PFSK-1 (cell line): ENCODE measurements around the gene MYH3.

Experiments used
- FOXP2 ChIP-seq: optimal IDR thresholded peaks from 2 replicates; pipeline ENCODE3; 2011; ENCODE audit warnings: borderline replicate concordance, control low read depth, inconsistent platforms; ENCODE audit not compliant: insufficient read depth; ENCODE audit errors: extremely low read length, extremely low read depth
- POLR2AphosphoS5 ChIP-seq: IDR thresholded peaks from 2 replicates; pipeline ENCODE4 v1.6.1; 2012; ENCODE audit warnings: low read depth, mild to moderate bottlenecking, control low read depth, low read length, moderate library complexity
- REST ChIP-seq, 2 experiments: IDR thresholded peaks; 2 replicates each; pipeline versions ENCODE4 v1.6.1 to v1.8.0; 2011 to 2012; ENCODE audit warnings: low read depth in 2 of 2, low read length in 2 of 2, control low read depth in 1 of 2, inconsistent platforms in 1 of 2, mild to moderate bottlenecking in 1 of 2, moderate library complexity in 1 of 2; ENCODE audit not compliant: insufficient read depth in 1 of 2
- SIN3A ChIP-seq: IDR thresholded peaks from 2 replicates; pipeline ENCODE4 v1.6.1; 2012; ENCODE audit warnings: mild to moderate bottlenecking, low read length, moderate library complexity, borderline replicate concordance; ENCODE audit not compliant: insufficient read depth
- TAF1 ChIP-seq: IDR thresholded peaks from 2 replicates; pipeline ENCODE4 v1.6.1; 2012; ENCODE audit warnings: low read length, control low read depth, borderline replicate concordance; ENCODE audit not compliant: insufficient read depth

MYH3 gene

DNA sequence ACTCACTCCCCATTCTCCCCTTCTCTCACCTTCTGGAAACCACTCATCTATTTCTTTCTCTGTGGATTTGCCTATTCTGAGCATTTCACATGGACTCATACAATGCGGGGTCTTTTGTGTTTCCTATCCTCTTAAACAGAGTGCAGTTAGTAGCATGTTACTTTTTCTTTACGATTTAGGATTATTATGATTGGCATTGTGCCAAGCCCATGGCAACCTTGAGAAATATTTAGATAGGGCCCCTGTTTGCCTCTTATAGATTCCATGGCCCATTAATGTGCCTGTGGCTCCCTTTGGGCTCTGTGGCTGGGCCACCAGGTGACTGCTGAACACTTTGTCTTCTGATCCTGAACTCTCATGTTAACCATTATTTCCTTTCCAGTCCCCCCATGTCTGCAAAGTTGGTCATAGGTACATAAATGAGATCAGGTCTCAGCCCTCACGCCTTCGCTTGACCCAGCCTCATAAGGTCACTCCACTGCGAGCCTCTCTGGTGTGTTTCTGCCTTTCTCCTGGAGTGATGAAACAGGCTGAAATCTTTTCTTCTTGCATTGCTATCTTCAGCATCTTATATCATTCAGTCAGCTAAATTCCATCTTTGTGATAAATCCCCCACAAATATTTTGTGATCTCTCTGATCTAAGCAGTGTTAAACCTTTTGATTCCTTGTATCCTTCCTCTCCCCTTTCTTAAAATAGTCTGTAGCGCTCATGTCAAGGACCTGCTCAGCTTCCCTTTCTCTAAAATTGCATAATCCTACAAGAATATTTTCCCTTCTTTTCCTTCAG, 44.0 kb downstream of the MYH3 start:
- TF ChIP-seq POLR2AphosphoS5 (no peak), FOXP2 (no peak), REST (IDR thresholded peaks at IDR 0.05; ENCODE audit: insufficient read depth in 1 of 2, low read depth in 2 of 2, low read length in 2 of 2) (no peak), SIN3A (no peak), TAF1 (no peak)

DNA sequence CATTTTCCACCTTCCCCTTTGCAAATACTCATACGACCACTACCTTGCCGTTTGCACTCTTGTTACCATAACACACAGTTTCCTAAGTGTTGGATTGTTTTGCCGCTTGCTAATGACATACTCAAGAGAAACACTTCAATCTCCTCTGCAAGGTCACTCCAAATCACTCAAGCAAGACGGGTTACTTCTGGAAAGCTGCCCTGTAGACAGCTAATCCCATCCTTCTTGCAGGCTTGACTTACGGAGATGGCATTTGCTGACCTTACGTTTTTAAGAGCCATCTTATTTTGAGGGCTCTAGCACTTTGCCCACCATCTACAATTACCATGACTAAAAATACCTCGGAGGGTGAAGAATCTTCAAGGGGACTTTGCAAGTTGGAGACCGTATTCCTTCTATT, 46.2 kb downstream of the MYH3 start:
- TF ChIP-seq REST (IDR thresholded peaks at IDR 0.05; ENCODE audit: insufficient read depth in 1 of 2, low read depth in 2 of 2, low read length in 2 of 2) = no peak
- TF ChIP-seq POLR2AphosphoS5 = no peak
- no peak for TF ChIP-seq SIN3A
- TF ChIP-seq TAF1 = no peak
- TF ChIP-seq FOXP2 = no peak

GRCh38 chr17:10608244-10608643, 48.9 kb downstream of the MYH3 start:
- TF ChIP-seq FOXP2 (no peak), TAF1 (no peak), REST (IDR thresholded peaks at IDR 0.05; ENCODE audit: insufficient read depth in 1 of 2, low read depth in 2 of 2, low read length in 2 of 2) (no peak), POLR2AphosphoS5 (no peak), SIN3A (no peak)

DNA sequence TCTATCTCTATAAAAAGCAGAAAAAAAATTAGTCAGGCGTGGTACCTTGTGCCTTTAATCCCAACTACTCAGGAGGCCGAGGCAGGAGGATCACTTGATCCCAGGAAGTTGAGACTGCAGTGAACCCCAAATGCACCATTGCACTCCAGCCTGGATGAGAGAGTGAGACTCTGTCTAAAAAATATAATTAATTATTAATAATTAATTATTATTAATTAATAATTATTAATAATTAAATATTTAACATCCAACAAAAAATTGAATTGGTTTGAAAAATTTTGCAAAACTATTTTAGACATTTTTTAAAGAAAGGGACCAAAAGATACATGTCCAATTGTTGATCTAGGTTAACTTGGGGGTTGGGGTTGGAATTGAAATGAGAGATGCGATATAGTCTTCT, 51.0 kb downstream of the MYH3 start:
- TF ChIP-seq TAF1 = no peak

DNA sequence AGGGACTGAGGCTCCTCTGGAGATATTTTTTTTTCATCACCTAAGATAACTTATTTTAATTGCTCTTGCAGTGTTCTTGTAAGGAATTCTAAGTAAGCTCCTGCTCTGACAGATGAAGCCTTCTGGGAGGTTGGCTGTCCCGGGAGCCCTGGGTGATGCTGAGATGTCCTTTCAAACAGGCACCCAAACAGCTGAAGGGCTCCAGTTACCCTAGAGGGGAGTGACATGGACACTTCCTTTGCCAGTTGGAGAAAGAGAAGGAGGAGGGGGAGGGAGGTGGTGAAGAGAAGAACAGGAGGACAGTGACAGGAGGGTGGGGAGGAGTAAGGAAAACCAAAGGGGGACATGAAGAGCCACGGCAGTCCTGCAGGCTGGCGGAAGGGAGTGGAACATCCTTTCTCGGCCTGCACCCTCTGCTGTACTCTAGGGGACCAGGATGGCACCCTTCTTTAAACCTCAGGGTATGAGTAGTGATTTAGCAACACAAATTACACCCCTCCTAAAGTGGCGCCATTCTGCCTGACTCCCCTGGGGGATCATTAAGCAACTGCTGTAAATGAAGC, 51.8 kb downstream of the MYH3 start:
- no peak for TF ChIP-seq TAF1

GRCh38 chr17:10604521-10604920, 52.6 kb downstream of the MYH3 start:
- TF ChIP-seq FOXP2 (no peak), POLR2AphosphoS5 (no peak), REST (IDR thresholded peaks at IDR 0.05; ENCODE audit: insufficient read depth in 1 of 2, low read depth in 2 of 2, low read length in 2 of 2) (no peak), TAF1 (no peak), SIN3A (no peak)
